K562 (cell line): ENCODE measurements around the gene MCAT. TPM values are rescaled to one million over a fixed set of nuclear protein-coding genes. Genes with fewer than 3 reads are reported as not detected.

Experiments used
- ATAC-seq: fragments of 200-7000 bp; cut with Tn5 transposase; 3 replicates; pipeline ENCODE4 v1.9.1; 2020; ENCODE audit warnings: moderate library complexity
- BruUV-seq: library from RNA; stranded (reverse); fragments of 400-500 nt; replicated peaks from 2 replicates; lab custom pipeline; 2021; lab: Mats Ljungman, UMichigan
- CTCF ChIA-PET: fragments of 300-600 bp; formaldehyde crosslinking; extraction: SDS; loops from one replicate; lab custom pipeline; 2021; ENCODE audit warnings: low intra/inter-chr PET ratio; lab: Yijun Ruan, JAX
- POLR2A ChIA-PET: fragments of 300-600, 350-650 bp; sonication (Branson Sonifier 250); formaldehyde crosslinking; extraction: SDS; loops from one replicate; lab custom pipeline; 2021; ENCODE audit warnings: antibody characterized with exemption, inconsistent platforms; lab: Yijun Ruan, JAX
- DNase-seq, 4 experiments: peaks; one replicate each; pipeline versions ENCODE4 v3.0.0 to v3.0.0-alpha.2; 2011 to 2018; ENCODE audit warnings: low spot score in 3 of 4, mixed read lengths in 3 of 4; ENCODE audit errors: extremely low read depth in 1 of 4
- FAIRE-seq: peaks from 2 replicates; lab custom pipeline; 2011; peaks lifted over from hg19 to GRCh38; lab: Jason Lieb, UNC
- H2AFZ ChIP-seq: 2 replicates; pipeline ENCODE4 v1.6.0; 2011; ENCODE audit warnings: low read depth, low read length, control low read depth, inconsistent platforms
- H3K27ac ChIP-seq: fragments of 200-600 bp; 3 replicates; pipeline ENCODE4 v1.8.0; 2011; ENCODE audit warnings: low read depth, mild to moderate bottlenecking, control low read depth, inconsistent platforms, low read length, moderate library complexity, mixed read lengths; ENCODE audit errors: extremely low read depth
- H3K27me3 ChIP-seq, 2 experiments: fragments of 300-600 bp in 1 of 2; 2 replicates in 1 of 2; 3 replicates in 1 of 2; pipeline versions ENCODE4 v1.6.0 to v1.8.0; 2011; ENCODE audit warnings: inconsistent platforms in 2 of 2, low read length in 2 of 2, mild to moderate bottlenecking in 1 of 2, mixed read lengths in 1 of 2, moderate library complexity in 1 of 2; ENCODE audit not compliant: control insufficient read depth in 2 of 2, insufficient read depth in 2 of 2
- H3K36me3 ChIP-seq: fragments of 300-600 bp; 3 replicates; pipeline ENCODE4 v1.8.0; 2011; ENCODE audit warnings: mild to moderate bottlenecking, low read length, inconsistent platforms; ENCODE audit not compliant: control insufficient read depth, insufficient read depth
- H3K4me1 ChIP-seq, 2 experiments: fragments of 200-600 bp in 1 of 2; replicated peaks in 1 of 2; 2 replicates in 1 of 2; 3 replicates in 1 of 2; pipeline versions ENCODE4 v1.5.1 to v1.8.0; 2011; ENCODE audit warnings: inconsistent platforms in 2 of 2, low read length in 2 of 2, mild to moderate bottlenecking in 1 of 2, mixed read lengths in 1 of 2, moderate library complexity in 1 of 2; ENCODE audit not compliant: control insufficient read depth in 2 of 2, insufficient read depth in 2 of 2
- H3K4me2 ChIP-seq: 2 replicates; pipeline ENCODE4 v1.6.1; 2011; ENCODE audit warnings: low read length, control low read depth, inconsistent platforms, mixed read lengths; ENCODE audit not compliant: insufficient read depth
- H3K4me3 ChIP-seq: fragments of 200-600 bp; sonication (generic), shearing (Covaris generic); 2 replicates; pipeline ENCODE4 v1.5.1; 2016; ENCODE audit warnings: control low read depth, inconsistent platforms
- H3K79me2 ChIP-seq: fragments of 200-600 bp; 3 replicates; pipeline ENCODE4 v1.8.0; 2011; ENCODE audit warnings: low read length, inconsistent platforms; ENCODE audit not compliant: control insufficient read depth, insufficient read depth
- H3K9ac ChIP-seq, 2 experiments: 2 replicates each; pipeline versions ENCODE4 v1.6.0 to v1.6.1; 2011; ENCODE audit warnings: low read depth in 2 of 2, low read length in 2 of 2, control low read depth in 1 of 2, inconsistent platforms in 1 of 2, mild to moderate bottlenecking in 1 of 2, mixed read lengths in 1 of 2; ENCODE audit not compliant: insufficient read depth in 1 of 2
- H3K9me1 ChIP-seq: one replicate; pipeline ENCODE4 v1.6.0; 2011; ENCODE audit warnings: inconsistent platforms, mild to moderate bottlenecking, low read length, moderate library complexity; ENCODE audit not compliant: control insufficient read depth, insufficient read depth
- H3K9me3 ChIP-seq: replicated peaks from 2 replicates; pipeline ENCODE4 v1.5.1; 2011; ENCODE audit warnings: low read depth, low read length, inconsistent platforms; ENCODE audit not compliant: control insufficient read depth, insufficient read depth
- H4K20me1 ChIP-seq: replicated peaks from 2 replicates; pipeline ENCODE4 v1.6.1; 2011; ENCODE audit warnings: low read length, inconsistent platforms, mixed read lengths; ENCODE audit not compliant: control insufficient read depth, insufficient read depth
- BCOR ChIP-seq: fragments of 450-650 bp; IDR thresholded peaks from 2 replicates; pipeline ENCODE4 v1.6.1; 2016
- FIP1L1 ChIP-seq: fragments of 200-400 bp; formaldehyde crosslinking; IDR thresholded peaks from 2 replicates; pipeline ENCODE4 v1.6.1; 2018; ENCODE audit warnings: mild to moderate bottlenecking, low read depth, low read length; ENCODE audit not compliant: poor library complexity, severe bottlenecking
- KDM1A ChIP-seq, 2 experiments: fragments of 450-650 bp; IDR thresholded peaks; 2 replicates each; pipeline ENCODE4 v1.6.1; 2016; ENCODE audit warnings: mild to moderate bottlenecking in 2 of 2
- MAFF ChIP-seq: IDR thresholded peaks from 2 replicates; pipeline ENCODE4 v1.6.1; 2012; ENCODE audit warnings: low read length, improper control_type of control experiment
- RBM25 ChIP-seq: fragments of 200-400 bp; formaldehyde crosslinking; IDR thresholded peaks from 2 replicates; pipeline ENCODE4 v1.6.1; 2018; ENCODE audit warnings: low read length, low read depth, moderate library complexity; ENCODE audit not compliant: severe bottlenecking
- TCF7L2 ChIP-seq: fragments of 150-350 bp; IDR thresholded peaks from 2 replicates; pipeline ENCODE4 v1.6.1; 2016; ENCODE audit warnings: low read depth, mild to moderate bottlenecking, low read length, moderate library complexity
- ZFP36 ChIP-seq: fragments of 150-350 bp; IDR thresholded peaks from 2 replicates; pipeline ENCODE4 v1.6.1; 2018; ENCODE audit warnings: low read length, low read depth; ENCODE audit not compliant: partially characterized antibody
- WGBS: fragments of 100-300 bp; shearing (Covaris generic); methylation state at CpG from one replicate; pipeline ENCODE4 v1.1.6; 2016; ENCODE audit warnings: low coverage, mixed read lengths; ENCODE audit not compliant: insufficient coverage; ENCODE audit errors: missing lambda C conversion rate; 5-methylcytosine and 5-hydroxymethylcytosine counted together
- in situ Hi-C: fragments of 300-500 bp; cut with MboI; formaldehyde crosslinking; loops from 4 replicates; pipeline ENCODE4 v1.15.0; 2018; ENCODE audit warnings: inconsistent platforms, mixed read lengths
- intact Hi-C: fragments of 100-400 bp; cut with micrococcal nuclease; formaldehyde crosslinking; loops from 2 replicates; pipeline ENCODE4 v1.14.2; 2022
- polyA plus RNA-seq, 8 experiments: library from polyadenylated mRNA; depleted of rRNA in 4 of 8; stranded (reverse) in 5 of 8; unstranded in 3 of 8; fragments of >200 nt; fragmentation: Nextera tagmentation in 2 of 8; fragmentation: Illumina TruSeq in 1 of 8; extraction: Ambion mirVana in 2 of 8; extraction: Trizol in 1 of 8; gene quantifications; 2 replicates each; pipeline versions ENCODE4 v1.2.1 to v1.2.3, GENCODE V29; 2011 to 2014; ENCODE audit warnings: inconsistent platforms in 1 of 8, missing spikeins in 1 of 8
- total RNA-seq, 7 experiments: library from RNA; depleted of rRNA in 6 of 7; stranded (reverse); fragments of >200 nt in 6 of 7; fragmentation: Illumina TruSeq in 2 of 7; extraction: Trizol in 2 of 7; gene quantifications; 2 replicates each; pipeline versions ENCODE4 v1.2.1 to v1.2.3, GENCODE V29; 2011 to 2021; ENCODE audit warnings: low replicate concordance in 1 of 7

MCAT gene
- total and polyA plus RNA-seq, 9 of the 15 experiments (the other 6 are each of a cell fraction or from before 2014, with no cell fraction given) = 3.3 to 27.8 (median 13.9) TPM

DNA sequence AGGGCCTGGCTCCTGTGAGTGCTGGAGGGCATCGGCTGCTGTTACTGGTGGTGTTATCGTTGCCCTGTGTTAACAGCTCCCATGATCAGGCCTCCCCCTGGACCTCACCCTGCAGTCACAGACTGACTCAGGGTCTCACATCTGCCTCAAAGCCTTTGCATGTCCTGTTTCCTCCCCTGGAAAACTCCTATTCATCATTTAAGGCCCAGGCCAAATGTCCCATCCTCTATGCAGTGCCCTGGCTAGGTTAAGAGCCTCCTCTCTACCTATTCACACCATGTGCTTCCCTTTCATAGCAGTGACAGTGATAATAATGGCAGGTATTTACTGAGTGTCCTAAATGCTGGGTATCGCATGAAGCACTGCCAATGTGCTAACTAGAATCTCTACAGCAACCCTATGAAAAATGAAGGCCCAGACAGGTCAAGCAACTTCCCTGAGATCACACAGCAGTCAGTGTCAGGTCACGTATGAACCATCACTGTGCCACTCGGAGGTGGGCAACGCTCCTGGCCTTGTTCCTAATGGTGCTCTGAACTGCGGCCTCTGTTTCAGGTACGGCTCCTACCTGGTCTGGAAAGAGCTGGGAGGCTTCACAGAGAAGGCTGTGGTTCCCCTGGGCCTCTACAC is 17.4 kb upstream of the MCAT start:
- ATAC-seq = no peak
- peaks cover 2% of the 10 kb centered on the region; the same call in 1 of the 3 replicates for H3K79me2 ChIP-seq
- no peaks in the 10 kb centered on the region for H3K9me3 ChIP-seq
- no peak overlapping the region for H3K9ac ChIP-seq
- WGBS = 93% methylated on average over 8 of the region's 8 CpGs
- no TSS peak for BruUV-seq
- H3K27ac ChIP-seq = no peak overlapping the region
- H4K20me1 ChIP-seq = 0 out of 2 replicates have a peak, but pooled peaks cover 3% of the 10 kb centered on the region
- H3K36me3 ChIP-seq = peaks cover 19% of the 10 kb centered on the region; the same call in 1 of the 3 replicates
- in situ Hi-C loops = no loop called here
- no peak for FAIRE-seq
- H3K4me2 ChIP-seq = no peak overlapping the region
- no peak overlapping the region for H3K4me3 ChIP-seq
- peaks cover 8 to 51% of the 10 kb centered on the region in 2 experiments for H3K4me1 ChIP-seq
- ChIA-PET POLR2A (no interaction called here), CTCF (no interaction called here)
- no peak overlapping the region for H2AFZ ChIP-seq
- 0 out of 4 replicates have a peak, but pooled peaks of 1 of the 2 experiments have one; percentile 17 for TF ChIP-seq KDM1A (IDR thresholded peaks at IDR 0.05)
- no peak for TF ChIP-seq FIP1L1
- no peak for TF ChIP-seq TCF7L2
- TF ChIP-seq MAFF = no peak
- TF ChIP-seq BCOR = peak; percentile 61
- TF ChIP-seq RBM25 = peak; percentile 81
- peak; percentile 51 for TF ChIP-seq ZFP36
- intact Hi-C loops = no loop called here
- no peaks in the 10 kb centered on the region for H3K9me1 ChIP-seq
- DNase-seq = no peak
- H3K27me3 ChIP-seq = no peaks in the 10 kb centered on the region
